Left renal cortex interstitium (tissue), 4 donors: ENCODE data around the gene CPNE5. TPM values are rescaled to one million over a fixed set of nuclear protein-coding genes. Genes with fewer than 3 reads are reported as not detected.

Experiments
- DNase-seq, 4 donors: peaks; one replicate each; pipeline ENCODE4 v3.0.0-alpha.2; 2013; ENCODE audit warnings: low read depth in 4 of 4, low spot score in 2 of 4, missing footprints in 1 of 4
- polyA plus RNA-seq, 4 donors: library from polyadenylated mRNA; unstranded; fragments of 120-200 nt; gene quantifications; one replicate each; pipeline ENCODE4 v1.2.1, GENCODE V29; 2013; ENCODE audit not compliant: insufficient read length in 4 of 4

The CPNE5 gene
- polyA plus RNA-seq, 4 donors = 12.2 to 16.6 (median 13.8) TPM

DNA sequence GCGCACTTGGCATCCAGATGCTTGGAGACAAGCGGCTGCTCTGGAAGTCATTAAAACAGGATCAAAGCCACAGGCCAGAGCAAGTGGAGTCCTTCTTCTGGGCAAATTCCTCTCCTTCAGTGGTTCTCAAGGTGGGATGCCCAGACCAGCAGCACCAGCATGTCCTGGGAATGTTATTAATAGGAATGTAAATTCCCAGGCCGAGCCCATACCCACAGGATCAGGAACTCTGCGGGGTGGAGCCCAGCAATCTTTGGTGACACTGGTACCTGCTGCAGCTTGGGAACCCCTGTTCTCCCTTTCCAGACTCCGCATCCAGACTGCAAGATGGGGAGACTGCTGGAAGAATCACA is 44.6 kb downstream of the CPNE5 start:
- no peak for DNase-seq

DNA sequence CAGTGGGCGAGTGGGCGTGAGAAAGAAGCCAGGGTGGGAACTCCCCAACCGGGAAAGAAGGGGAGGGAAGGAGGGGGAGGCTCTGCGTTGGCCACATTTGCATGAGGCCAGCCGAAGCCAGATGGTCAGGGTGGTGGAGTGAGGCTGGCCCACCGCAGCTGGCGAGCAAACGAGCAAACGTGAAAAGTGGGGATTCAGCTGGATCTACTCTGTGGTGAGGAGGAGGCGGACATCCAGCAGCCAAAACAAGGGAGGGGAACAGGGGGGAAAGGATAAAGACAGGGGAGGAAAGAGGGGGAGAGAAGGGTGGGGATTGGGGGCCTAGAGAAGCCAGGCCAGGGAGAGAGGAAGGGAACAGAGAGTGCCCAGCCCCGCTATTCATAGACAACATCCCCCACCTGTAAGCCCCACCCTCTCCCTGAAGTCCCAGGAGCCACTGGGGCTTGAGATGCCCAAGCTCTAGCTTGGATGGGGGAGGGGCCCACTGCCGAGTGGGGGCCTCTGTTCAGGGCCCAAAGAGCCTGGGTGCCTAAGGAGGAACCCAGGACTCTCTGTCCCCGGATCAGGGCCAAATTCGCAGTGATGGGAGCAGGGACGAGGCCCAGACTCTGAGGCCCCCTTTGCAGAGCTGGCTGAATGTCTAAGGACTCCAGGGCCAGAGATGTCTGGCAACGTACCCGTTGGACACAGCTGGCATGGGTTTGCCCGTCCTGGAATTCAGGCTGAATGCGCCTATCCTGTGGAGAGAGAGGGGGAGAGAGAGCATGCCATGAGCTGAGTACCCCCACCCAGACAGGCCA is 45.1 kb downstream of the CPNE5 start:
- DNase-seq = no peak

DNA sequence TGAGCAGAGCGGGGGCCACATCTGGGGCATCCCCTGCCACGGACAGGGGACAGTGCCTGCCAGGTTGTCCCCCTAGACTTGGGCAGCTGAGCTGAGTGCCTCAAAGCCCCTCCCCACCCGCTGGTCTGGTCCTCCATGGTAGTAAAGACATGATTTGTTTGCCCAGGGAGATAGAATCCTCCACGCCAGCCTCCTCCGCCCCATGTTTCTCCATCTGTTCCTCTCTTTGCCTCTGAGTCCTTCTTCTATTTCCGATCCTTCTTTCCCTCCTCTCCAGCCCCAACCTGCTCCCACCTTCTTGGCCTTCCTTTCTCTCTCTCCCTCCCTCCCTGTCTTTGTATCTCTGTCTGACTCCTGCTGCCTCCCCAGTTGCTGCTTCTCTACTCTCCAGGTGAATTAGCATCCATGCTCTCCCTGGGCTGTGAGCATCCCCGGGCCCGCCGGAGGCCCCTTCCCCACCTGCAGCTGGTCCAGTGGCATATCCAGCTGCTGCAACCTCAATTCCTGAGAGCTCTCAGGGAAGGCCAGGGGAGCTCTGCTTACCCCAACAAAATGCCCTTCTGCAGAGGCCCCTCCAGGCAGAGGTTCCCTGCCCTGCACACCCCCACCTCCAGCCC is 45.8 kb downstream of the CPNE5 start:
- no peak for DNase-seq

DNA sequence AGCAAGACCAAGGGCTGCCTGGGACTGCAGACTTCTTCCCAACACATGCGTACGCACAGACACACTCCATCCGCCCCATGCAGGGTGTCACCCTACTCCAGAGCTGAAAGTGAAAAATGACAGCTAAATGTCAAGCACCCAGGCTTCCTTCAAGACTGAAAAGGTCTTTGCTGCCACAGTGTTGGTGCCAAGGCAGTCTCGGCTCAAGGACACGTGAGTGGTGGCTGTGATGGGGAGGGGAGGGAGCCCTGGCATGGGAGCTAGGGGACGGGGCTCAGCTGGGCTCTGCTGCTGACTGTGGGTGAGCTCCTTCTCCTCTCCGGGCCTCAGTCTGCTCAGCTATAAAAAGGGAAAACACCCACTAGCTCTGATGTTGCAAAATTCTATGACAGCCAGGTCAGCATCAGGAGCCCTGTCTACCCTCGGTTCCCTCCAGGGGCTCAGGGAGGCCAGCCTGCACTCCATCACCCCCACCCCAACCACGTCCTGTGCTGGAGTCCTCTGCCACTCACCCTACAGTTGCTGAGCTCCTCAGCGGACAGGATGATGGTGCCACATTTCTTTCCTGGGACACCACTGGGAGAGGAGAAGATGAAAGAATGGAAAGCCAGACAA is 47.6 kb downstream of the CPNE5 start:
- no peak for DNase-seq

DNA sequence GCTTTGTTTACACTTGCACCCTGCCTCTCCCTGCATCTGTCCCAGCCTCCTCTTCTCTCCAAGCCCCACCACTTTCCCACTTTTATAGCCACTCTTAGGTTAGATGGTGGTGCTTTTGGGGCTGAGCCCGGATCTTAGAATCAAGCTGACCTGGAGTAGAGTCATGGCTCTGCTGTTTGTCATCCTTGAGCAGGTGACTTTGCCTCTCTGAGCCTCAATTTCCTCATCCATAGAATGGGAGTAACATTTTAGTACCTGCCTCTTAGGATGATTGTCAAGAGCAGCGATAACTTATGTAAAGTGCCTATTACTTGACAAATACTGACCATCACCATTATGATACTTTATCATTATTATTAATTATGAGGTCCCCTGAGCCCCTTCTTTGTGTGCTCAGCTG is 48.2 kb downstream of the CPNE5 start:
- no peak for DNase-seq

DNA sequence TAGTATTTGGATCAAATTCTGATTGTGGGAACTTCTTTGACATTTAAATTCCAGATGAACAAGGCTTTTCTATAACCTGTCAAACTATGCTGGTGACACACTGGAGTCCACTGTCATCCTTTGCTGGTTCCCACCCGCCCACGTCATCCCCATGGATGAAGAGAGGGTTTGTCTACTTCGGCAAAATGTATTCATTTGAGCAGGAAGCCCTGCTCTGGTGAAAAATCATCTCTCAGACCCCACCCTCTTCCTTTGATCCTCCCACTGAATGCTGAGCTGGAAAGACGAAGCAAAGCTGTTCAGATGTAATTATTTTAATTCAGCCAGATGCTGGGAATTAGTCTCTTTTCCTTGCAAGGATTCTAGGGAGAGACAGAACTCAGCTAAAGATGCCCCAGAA is 50.5 kb downstream of the CPNE5 start:
- no peak for DNase-seq

DNA sequence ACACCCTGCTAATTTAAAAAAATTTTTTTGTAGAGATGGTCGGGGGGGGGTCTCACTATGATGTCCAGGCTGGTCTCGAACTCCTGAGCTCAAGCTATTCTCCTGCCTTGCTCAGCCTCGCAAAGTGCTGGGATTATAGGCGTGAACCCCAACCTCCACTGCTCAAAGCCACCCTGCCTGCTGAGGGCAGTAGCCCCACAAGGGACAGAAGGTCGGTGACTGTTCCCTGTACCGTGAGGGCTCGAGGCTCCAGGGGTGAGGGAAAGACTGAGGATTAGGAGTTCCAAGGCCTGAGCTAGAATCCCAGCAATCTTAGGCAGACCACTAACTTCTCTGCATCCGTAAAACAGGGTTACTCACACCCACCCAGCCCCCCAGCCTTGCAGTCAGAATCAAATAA is 51.1 kb downstream of the CPNE5 start:
- DNase-seq = no peak

DNA sequence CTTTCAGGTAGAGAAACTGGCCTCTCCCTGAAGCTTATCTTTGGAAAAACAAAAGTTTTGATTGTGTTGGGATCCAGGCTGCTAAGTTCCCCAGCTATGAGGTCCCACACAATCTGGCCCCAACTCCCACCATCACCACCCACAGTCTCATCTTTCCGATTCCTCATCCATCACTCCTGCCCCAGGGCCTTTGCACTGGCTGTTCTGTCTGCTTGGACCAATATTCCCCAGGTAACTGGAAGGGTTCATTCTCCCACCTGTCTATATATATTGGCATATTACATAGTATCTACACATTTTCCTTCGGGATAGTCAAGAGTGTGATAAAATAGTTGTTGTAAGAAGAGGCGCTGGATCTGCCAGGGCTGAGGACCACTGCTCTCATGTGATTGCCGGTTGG is 52.0 kb downstream of the CPNE5 start:
- DNase-seq = no peak

DNA sequence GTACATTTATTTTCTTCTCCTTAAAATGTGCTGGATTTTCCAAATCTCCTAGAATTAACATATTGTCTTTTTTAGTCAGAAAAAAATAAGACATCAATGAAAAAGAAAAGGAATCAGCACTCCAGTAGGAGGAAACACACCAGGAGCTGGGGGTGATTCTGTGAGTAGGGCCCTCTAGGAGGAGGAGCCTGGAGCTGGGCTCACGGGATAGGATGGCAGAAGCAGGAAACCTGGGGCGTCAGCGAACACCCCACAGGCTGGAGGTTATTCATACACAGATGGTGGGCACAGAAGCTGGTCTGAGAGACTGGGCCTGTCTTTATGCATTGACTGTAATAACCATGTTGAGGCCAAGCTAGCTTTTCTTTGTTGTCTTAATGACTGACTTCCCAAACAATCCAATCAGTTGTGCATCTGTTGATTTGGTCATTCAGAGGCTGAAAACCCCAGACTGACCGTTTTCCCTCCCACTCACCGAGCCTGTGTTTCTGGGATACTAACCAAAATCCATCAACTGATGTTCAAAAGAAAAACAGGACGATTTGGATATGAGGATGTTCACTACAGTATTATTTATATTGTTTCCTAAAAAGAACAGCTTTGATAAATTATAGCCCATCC is 53.1 kb downstream of the CPNE5 start:
- no peak for DNase-seq

DNA sequence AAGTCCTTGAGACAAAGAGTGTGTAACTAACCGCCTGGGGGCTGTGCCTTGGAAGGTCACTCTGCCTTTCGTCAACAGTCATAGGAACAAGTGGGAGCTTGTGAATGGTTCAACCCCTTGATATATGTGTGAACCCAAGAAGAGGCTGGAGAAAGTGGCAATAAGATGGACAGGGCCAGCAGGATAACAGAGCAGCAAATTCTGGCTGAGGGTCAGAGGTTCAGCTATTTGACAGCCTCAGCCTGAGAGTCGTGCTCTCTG is 54.9 kb downstream of the CPNE5 start:
- no peak for DNase-seq

DNA sequence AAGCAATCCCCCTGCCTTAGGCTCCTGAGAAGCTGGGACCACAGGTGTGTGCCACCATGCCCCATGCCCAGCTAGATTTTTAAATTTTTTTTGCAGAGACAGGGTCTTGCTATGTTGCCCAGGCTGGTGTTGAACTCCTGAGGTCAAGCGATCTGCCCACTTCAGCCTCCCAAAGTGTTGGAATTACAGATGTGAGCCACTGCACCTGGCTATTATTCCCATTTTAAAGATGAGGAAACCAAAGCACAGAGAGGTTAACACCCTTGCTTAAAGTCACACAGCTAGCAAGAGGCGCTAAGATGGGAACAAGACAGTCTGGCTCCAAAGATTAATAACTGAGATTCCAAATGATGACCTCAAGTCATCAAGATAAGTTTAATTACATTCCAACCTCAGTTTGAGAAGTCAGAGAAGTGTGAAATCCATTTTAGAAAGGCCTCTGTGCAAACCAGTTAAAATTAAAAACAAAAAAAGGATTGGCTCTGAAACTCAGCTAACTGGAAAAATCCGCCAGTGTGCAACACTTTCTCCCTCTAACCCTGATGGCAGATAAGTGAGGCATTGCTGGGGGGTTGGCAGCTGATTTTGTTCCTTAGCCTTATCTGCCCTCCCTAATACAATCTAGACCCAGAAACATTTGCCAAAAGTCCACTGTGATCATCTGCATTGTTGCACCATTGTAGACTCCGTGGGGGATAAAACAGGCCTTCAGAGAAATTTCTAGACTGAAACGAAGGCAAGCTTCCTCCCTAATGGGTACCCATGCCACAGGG is 55.5 kb downstream of the CPNE5 start:
- DNase-seq = no peak

DNA sequence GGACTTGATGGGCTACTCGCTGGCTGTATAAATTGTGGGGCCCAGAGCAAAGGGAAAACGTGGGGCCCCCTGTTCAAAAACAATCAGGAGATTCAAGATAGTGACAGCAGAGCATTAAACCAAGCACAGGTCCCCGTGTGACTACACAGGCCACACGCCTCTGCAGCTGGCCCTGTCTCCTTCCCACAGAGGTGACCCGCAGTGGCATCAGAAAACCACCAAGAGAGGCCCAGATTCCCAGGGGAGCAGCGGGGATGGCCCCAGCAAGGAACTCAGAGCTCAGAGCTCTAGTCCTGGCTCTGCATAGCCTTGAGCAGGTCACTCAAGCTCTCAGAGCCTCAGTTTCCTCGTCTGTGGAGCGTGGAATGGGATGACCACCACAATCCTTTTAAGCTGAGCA is 57.6 kb downstream of the CPNE5 start:
- DNase-seq = no peak

DNA sequence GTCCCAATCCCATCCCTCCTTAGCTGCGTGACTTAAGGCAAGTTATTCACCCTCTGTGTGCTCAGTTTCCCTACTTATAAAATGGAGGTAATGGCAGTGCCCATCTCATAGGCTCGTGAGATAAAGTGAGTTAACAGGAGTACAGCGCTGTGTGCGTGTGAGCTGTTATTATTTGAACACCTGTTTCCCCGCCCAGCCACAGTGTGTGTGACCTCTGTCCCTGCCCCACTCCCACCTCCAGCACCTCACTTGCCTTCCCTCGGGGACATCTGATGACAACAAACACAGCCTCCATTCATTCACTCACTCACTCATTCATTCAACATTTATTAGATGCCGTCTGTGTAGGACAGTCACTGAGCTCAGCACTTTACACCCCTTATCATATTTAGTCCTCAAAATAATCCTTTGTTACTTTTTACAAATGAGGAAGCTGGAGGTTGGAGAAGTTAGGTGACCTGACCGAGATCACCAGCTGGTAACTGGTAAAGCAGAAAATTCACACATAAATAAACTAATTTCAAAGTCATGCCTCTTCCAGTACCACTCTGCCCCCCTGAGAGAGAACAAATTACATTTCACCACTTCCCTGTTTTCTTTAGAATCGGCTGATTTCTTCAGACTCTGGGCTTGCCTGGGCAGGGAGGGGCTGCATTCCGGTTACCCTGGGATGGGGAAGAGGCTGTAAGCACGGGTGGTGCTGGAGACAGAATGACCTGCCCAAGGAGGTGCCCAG is 58.6 kb downstream of the CPNE5 start:
- no peak for DNase-seq

DNA sequence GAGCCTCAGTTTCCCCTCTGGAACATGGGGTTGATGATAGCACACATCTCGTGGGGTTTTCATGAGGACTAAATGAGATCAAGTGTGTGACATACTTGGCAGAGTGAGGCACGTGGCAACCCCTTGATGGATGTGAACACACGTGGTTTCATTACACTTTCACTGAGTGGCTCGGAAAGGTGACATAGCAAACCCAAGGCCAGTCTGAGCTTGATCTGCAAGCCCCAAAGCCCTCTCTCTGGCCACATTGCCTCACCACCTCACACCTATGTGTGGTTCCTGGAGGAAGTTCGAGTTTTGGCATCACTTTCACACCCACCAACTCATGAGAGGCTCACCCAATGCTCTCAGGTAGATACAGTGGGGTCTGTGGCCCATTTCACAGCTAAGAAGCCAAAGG is 60.0 kb downstream of the CPNE5 start:
- DNase-seq = no peak

DNA sequence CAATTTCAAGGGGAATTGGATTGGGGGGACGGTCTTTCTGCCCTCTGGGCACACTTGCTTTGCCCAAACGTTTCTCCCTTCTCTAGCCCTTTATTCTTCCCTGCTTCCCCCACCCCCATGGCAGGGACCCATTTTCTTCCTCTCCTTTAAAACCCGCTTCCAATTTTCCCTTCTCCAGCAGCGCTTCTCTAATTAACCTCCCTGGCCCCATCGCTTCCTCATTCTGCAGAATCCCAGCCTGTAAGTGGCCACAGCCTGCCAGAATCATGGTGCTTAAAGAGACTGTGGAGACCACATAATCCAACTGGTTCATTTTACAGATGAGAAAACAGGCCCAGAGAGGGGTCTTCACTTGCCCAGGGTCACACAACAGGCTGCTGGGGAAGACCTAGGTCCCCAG is 61.4 kb downstream of the CPNE5 start:
- no peak for DNase-seq

DNA sequence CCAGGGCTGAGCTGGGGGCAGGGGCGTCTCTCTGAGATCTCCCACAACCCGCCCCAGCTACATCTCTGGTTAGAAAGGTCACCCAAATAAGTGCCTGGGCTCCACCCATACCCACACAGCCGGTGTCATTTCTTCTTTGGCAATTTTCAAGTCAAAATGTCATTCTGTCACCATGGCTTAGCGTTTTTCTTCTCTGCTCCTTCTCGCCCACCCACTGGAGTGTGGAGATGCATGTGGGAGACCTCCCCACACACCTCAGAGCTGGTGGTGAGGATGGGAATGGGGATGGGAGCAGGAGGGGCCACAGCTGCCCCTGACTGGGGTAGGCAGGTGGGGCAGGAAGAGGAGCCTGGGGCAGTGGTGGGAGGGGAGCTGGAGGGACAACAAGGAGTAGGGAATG is 63.1 kb downstream of the CPNE5 start:
- DNase-seq = no peak

DNA sequence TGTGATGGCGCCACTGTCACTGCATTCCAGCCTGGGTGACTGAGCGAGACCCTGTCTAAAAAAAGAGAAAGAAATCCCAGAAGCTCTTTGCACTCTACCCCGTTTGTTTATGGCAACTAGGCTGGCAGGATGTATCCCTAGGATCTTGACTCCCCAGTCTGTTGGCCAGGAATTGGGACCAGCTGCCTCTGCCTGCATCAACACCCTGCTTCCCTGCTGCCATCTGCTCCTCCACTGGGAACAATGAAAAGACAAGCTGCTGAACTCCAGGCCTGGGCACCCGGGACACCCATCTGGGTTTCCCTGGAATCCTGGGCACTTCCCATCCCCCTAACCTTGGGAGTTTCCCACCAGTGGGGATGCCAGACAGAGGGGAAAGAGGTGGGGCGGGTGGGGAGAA is 64.9 kb downstream of the CPNE5 start:
- DNase-seq = no peak

DNA sequence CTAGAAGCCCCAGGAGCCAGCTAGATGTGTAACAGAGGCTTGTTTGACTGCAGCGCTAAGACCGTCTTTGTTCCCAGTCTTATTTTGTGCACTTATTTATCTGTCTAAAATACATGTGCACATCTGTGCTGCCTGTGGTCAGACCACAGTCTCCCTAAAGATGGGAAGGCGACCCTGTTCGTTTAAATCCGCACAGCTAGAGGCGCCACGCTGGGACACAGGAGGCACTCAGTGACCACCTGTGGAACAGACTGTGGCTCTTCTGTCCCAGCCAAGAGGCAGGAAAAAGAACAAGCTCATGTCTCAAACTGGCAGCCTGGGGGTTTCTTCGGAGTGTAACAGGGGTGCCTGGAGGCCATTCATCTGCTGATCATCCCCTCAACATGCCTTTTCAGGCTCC is 66.8 kb downstream of the CPNE5 start:
- no peak for DNase-seq

DNA sequence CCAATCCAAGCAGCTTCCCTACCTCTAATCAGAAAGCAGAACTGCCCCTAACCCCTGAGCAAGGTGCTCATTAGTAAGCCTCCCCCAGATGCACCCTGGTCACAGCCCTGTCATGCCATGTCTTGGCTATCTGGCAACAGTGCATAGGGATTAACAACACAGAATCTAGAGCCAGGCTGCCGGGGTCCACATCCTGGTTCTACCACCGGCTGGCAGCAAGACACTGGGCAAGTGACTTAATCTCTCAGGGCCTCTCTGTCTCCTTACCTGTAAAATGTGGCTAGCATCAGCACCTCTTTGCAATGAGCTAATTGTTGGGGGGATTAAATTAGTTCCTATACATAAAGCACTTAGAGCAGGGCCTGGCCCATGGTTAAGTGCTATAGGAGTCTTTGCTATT is 68.1 kb downstream of the CPNE5 start:
- DNase-seq = no peak

DNA sequence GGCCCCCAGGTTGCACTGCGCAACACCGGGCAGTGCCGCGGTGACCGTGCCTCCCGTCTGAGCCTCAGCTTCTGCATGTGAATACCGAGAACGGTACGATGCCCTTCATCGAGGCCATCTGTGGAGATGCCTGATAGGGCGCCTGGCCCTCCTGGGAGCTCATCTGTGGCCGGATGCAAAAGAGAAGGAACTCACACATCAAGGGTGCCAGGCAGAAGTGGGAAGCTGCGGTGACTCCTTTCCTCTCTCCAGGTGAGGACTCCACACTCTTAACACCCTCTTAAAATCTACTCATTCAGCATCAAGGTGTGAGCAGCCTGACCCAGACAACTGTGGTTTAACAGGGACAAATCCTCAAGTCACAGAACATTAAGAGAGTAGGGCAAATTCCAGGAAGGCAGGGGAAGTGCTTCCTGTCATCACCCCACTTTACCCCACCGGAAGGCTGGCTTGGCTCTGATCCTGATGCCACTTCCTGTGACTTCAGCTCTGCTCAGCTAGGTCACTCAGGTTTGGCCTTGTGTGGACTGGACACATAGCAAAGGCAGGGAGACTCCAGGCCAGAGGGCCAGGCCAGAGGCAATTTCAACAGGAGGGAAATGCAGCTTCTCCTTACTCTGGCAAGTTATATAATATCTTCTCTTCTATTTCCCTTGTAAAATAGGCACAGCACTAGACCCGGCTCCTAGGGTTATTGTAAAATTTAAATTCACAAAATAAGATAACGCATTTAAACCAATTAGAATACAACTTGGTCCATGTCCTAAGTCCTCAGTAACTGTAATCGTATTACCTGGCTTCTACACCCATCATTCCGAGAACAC is 69.4 kb downstream of the CPNE5 start:
- DNase-seq = no peak
